CD4-positive, alpha-beta memory T cell (primary cell): ENCODE results near the gene LLGL1. TPM values are rescaled to one million over a fixed set of nuclear protein-coding genes. Genes with fewer than 3 reads are reported as not detected.
A peak's percentile ranks its signal among the peaks of the same experiment; 100 is the strongest.

Experiments
- CTCF ChIA-PET: fragments of 350-600 bp; sonication (Branson Sonifier 250); formaldehyde crosslinking; loops from one replicate; lab custom pipeline; 2021; ENCODE audit warnings: inconsistent platforms; ENCODE audit not compliant: partially characterized antibody; lab: Charles Lee
- POLR2A ChIA-PET: fragments of 350-600 bp; sonication (Branson Sonifier 250); formaldehyde crosslinking; loops from one replicate; lab custom pipeline; 2021; ENCODE audit not compliant: partially characterized antibody; lab: Charles Lee
- DNase-seq, 5 donors: peaks; one replicate each; pipeline versions ENCODE4 v3.0.0 to v3.0.0-alpha.2; 2020 to 2022; ENCODE audit warnings: mixed read lengths in 1 of 5
- H3K27ac ChIP-seq: one replicate; pipeline ENCODE4 v1.7.0; 2013; ENCODE audit warnings: low read depth, low read length
- H3K27me3 ChIP-seq: 2 replicates; pipeline ENCODE4 v1.7.0; 2013; ENCODE audit warnings: mild to moderate bottlenecking, low read length, moderate library complexity; ENCODE audit not compliant: insufficient read depth
- H3K36me3 ChIP-seq: 2 replicates; pipeline ENCODE4 v1.7.0; 2013; ENCODE audit warnings: mild to moderate bottlenecking, low read length, moderate library complexity; ENCODE audit not compliant: insufficient read depth
- H3K4me1 ChIP-seq: 2 replicates; pipeline ENCODE4 v1.7.0; 2013; ENCODE audit warnings: mild to moderate bottlenecking, low read length, moderate library complexity; ENCODE audit not compliant: insufficient read depth
- H3K4me3 ChIP-seq, 2 donors: one replicate each; pipeline ENCODE4 v1.7.0; 2013; ENCODE audit warnings: low read length in 2 of 2, mild to moderate bottlenecking in 1 of 2
- H3K9me3 ChIP-seq, 2 donors: one replicate each; pipeline ENCODE4 v1.7.0; 2013; ENCODE audit warnings: low read length in 2 of 2, control low read depth in 1 of 2; ENCODE audit not compliant: control insufficient read depth in 1 of 2
- H3K27ac Mint-ChIP-seq, 7 donors: one replicate each; pipeline ENCODE4 v1.8.0; 2020 to 2021; ENCODE audit warnings: mixed read lengths in 7 of 7, mild to moderate bottlenecking in 6 of 7, inconsistent platforms in 3 of 7, moderate library complexity in 3 of 7
- H3K27me3 Mint-ChIP-seq, 2 donors: one replicate each; pipeline ENCODE4 v1.8.0; 2020 to 2021; ENCODE audit warnings: mixed read lengths in 2 of 2
- H3K36me3 Mint-ChIP-seq, 2 donors: one replicate each; pipeline ENCODE4 v1.8.0; 2020 to 2021; ENCODE audit warnings: mixed read lengths in 2 of 2, inconsistent platforms in 1 of 2, mild to moderate bottlenecking in 1 of 2
- H3K4me1 Mint-ChIP-seq, 4 donors: one replicate each; pipeline ENCODE4 v1.8.0; 2020 to 2021; ENCODE audit warnings: mixed read lengths in 4 of 4, mild to moderate bottlenecking in 1 of 4
- H3K4me3 Mint-ChIP-seq, 8 donors: one replicate each; pipeline ENCODE4 v1.8.0; 2020 to 2021; ENCODE audit warnings: mixed read lengths in 8 of 8, mild to moderate bottlenecking in 7 of 8, moderate library complexity in 6 of 8, inconsistent platforms in 3 of 8
- H3K9me3 Mint-ChIP-seq, 8 donors: one replicate each; pipeline ENCODE4 v1.8.0; 2020 to 2021; ENCODE audit warnings: mixed read lengths in 8 of 8, mild to moderate bottlenecking in 5 of 8, inconsistent platforms in 3 of 8, moderate library complexity in 1 of 8
- intact Hi-C: fragments of 100-400 bp; cut with micrococcal nuclease; formaldehyde crosslinking; loops from one replicate; pipeline ENCODE4 v1.15.1; 2023
- polyA plus RNA-seq, 2 donors: library from polyadenylated mRNA; unstranded; fragments of 300-500 nt; fragmentation: Illumina TruSeq; gene quantifications; one replicate each; pipeline ENCODE4 v1.2.3, GENCODE V29; 2021
- total RNA-seq, 2 experiments: library from RNA; stranded (reverse); gene quantifications; one replicate each; pipeline ENCODE4 v1.2.3, GENCODE V29; 2021

LLGL1 gene
- total and polyA plus RNA-seq, 4 experiments from 2014 or later: 0.25 to 20.5 (median 10.6) TPM

DNA sequence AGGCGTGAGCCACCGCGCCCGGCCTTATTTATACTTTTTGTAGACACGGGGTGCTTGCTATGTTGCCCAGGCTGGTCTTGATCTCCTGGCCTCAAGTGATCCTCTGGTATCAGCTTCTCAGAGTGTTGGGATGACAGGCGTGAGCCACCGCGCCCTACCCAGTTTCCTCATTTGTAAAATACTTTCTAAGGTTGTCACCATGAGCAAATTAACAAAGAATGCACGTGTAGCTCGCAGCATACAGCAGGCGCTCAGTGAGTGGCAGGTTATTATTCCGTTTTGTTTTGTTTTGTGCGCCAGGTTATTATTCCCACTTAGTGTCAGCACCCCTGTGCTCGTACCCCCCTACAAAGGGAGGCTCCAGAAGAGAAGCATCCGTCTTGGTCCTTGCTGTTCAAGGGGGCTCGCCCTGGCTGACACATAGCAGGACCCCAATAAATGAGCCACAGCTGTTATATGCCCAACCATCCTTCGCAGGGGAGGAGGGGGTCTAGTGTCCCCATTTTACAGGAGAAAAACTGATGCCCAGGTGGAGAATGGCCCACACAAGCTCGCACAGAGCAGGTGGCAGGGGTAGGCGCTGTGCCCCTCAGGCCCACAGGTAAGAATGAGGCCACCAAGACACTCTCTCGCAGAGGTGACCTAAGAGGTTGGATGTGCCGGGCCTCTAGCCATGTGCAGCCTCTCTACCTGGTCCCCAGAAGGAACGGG lies 34.3 kb downstream of the LLGL1 start:
- intact Hi-C loops: loop anchor here (1.0 kb wide), 3 partner anchors 34 to 76 kb away; partner anchors contain the start of genes ALKBH5, LLGL1 and SMCR8
- H3K36me3 Mint-ChIP-seq: peaks cover 4 to 27% of the 10 kb centered on the region in 2 donors
- Histone ChIP-seq H3K9me3 (no peaks in the 10 kb centered on the region), H3K27me3 (no peaks in the 10 kb centered on the region), H3K36me3 (peaks cover 37% of the 10 kb centered on the region), H3K27ac (peak overlapping the region; percentile 96), H3K4me1 (peaks cover 54% of the 10 kb centered on the region), H3K4me3 (peak overlapping the region; percentile 66 to 91)
- peaks cover 17 to 58% (median 39%) of the 10 kb centered on the region in 4 donors for H3K4me1 Mint-ChIP-seq
- ChIA-PET POLR2A (interaction anchor here (0.5 to 3.5 kb wide), 8 partner anchors 9 to 229 kb away, joined by 3 to 31 read pairs (median 4); partner anchors contain the start of genes ALKBH5, LLGL1, SHMT1 and SMCR8), CTCF (no interaction called here)
- no peaks in the 10 kb centered on the region for H3K9me3 Mint-ChIP-seq
- no peaks in the 10 kb centered on the region for H3K27me3 Mint-ChIP-seq
- peak overlapping the region; percentile 80 to 90 (median 82) for H3K4me3 Mint-ChIP-seq
- DNase-seq: no peak
- H3K27ac Mint-ChIP-seq: peak overlapping the region; percentile 86 to 94 (median 89)

DNA sequence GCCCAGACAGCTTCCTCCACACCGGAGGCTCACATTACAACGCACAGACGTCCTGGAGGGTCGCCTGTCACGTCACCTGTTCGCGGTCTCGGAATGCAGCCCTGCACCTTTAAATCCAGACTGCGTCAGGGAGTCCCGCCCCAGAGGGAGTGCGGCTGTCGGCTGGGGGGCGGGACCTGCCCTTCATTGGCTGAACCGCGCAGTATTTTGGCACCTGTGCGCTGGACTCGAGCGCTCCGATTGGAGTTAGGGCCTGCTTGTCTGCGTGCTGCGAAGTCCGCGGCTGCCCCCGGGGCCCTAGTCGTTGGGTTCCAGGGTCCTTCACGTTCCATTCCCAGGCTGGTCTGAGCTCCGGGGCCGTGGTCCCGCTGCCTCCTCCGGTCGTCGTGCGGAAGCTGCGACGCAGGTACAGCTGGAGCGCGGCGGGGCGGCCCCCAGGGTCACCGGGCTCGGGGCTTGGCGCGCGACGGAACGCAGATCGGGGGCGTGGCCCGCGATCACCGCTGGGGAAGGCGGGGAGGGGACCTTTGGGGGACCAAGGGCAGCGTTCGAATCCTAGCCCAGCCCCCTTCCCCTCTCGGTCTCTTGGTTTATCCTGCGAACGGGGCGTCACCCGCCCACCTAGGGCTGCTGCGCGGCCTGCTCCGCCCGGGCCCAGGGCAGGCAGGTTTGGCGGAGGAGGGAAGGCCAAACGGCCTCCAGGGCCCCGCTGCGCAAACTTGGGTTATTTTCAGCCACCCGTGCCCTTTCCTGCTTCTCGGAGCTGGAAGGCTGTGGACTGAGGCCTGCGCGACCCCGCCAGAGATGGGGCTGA lies 35.1 kb downstream of the LLGL1 start, which contains the start of gene MIEF2:
MIEF2 (plus strand) TSS at position 331 of the 814 bp plus-strand sequence. CDS start 2,059 bp downstream, outside the sequence.
- H3K36me3 ChIP-seq: peaks cover 32% of the 10 kb centered on the region
- Mint-ChIP-seq H3K36me3 (peaks cover 4 to 21% of the 10 kb centered on the region in 2 donors), H3K9me3 (no peaks in the 10 kb centered on the region), H3K27me3 (no peaks in the 10 kb centered on the region), H3K27ac (peak within 1 kb of the TSS; percentile 86 to 94 (median 89)), H3K4me1 (peaks cover 17 to 56% (median 37%) of the 10 kb centered on the region in 4 donors), H3K4me3 (peak within 1 kb of the TSS; percentile 80 to 90 (median 82))
- H3K27ac ChIP-seq: peak within 1 kb of the TSS; percentile 96
- peaks cover 53% of the 10 kb centered on the region for H3K4me1 ChIP-seq
- intact Hi-C loops: loop anchor here (1.0 kb wide), 3 partner anchors 35 to 77 kb away; partner anchors contain the start of genes ALKBH5, LLGL1 and SMCR8
- ChIA-PET POLR2A (interaction anchor here (1.0 to 3.5 kb wide), 6 partner anchors 10 to 103 kb away, joined by 3 to 31 read pairs (median 4); partner anchors contain the start of genes ALKBH5, SHMT1, SMCR8 and TOP3A), CTCF (no interaction called here)
- peak within 1 kb of the TSS; percentile 66 to 91 for H3K4me3 ChIP-seq
- H3K27me3 ChIP-seq: no peaks in the 10 kb centered on the region
- DNase-seq: peak; percentile 90 to 94 (median 92)
- H3K9me3 ChIP-seq: no peaks in the 10 kb centered on the region

DNA sequence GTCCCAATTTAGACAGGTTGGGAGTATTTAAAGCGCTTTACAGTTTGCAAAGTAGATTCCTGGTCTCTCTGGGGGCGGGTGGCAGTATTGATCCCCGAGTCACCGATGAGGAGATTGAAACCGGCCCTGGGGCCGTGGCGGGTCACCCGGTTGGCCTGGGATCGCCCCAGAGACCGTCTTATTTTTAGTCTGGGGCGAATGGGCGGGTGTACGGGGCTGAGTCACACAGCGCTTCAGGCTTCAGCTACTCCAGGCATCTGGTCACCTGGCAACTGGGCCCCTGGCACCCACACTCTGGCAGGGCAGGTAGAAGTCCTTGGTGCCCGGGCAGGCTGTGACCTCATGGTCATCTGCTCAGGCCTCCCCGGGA lies 35.7 kb downstream of the LLGL1 start:
- DNase-seq: peak in 1 of 5 donors; percentile 58
- Mint-ChIP-seq H3K9me3 (no peaks in the 10 kb centered on the region), H3K4me3 (peak overlapping the region; percentile 80 to 90 (median 82)), H3K4me1 (peaks cover 14 to 50% (median 33%) of the 10 kb centered on the region in 4 donors), H3K27me3 (no peaks in the 10 kb centered on the region), H3K36me3 (peaks cover 4 to 18% of the 10 kb centered on the region in 2 donors), H3K27ac (peak overlapping the region; percentile 15 to 93 (median 86))
- CTCF ChIA-PET: no interaction called here
- Histone ChIP-seq H3K36me3 (peaks cover 26% of the 10 kb centered on the region), H3K9me3 (no peaks in the 10 kb centered on the region), H3K27me3 (no peaks in the 10 kb centered on the region), H3K4me3 (peak overlapping the region; percentile 66 to 91), H3K27ac (peak overlapping the region; percentile 96), H3K4me1 (peaks cover 47% of the 10 kb centered on the region)
- intact Hi-C loops: no loop called here
- POLR2A ChIA-PET: interaction anchor here (1.0 to 3.5 kb wide), 5 partner anchors 11 to 78 kb away, joined by 3 to 31 read pairs (median 4); partner anchors contain the start of genes ALKBH5, SMCR8 and TOP3A

DNA sequence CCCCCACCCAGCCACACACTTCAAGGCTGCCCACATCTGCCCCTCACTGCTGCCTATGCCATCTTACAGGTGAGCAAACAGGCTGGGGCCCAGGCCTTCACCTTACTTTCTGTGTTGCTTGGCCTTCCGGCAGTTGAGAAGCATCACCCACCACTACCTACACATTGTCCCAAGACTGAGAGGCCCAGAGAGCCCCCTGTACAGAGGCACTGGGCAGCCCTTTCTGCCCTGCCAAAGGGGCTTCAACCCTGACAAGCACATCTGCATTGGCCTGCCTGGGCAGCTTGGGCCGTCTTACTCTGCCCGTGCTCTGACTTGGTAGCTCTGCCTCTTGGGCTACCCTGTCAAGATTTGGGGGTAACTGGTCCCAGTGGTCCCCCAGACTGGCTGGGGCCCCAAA lies 36.2 kb downstream of the LLGL1 start:
- Mint-ChIP-seq H3K27ac (peak overlapping the region; percentile 57 to 93 (median 86)), H3K9me3 (no peaks in the 10 kb centered on the region), H3K36me3 (peaks cover 4 to 17% of the 10 kb centered on the region in 2 donors), H3K4me3 (peak overlapping the region; percentile 80 to 90 (median 82)), H3K4me1 (peaks cover 15 to 47% (median 29%) of the 10 kb centered on the region in 4 donors), H3K27me3 (no peaks in the 10 kb centered on the region)
- no peak for DNase-seq
- H3K36me3 ChIP-seq: peaks cover 21% of the 10 kb centered on the region
- no peaks in the 10 kb centered on the region for H3K27me3 ChIP-seq
- CTCF ChIA-PET: interaction anchor here (1.1 kb wide), 1 partner anchor 364 kb away, joined by 3 read pairs; no protein-coding TSS in a partner anchor
- POLR2A ChIA-PET: interaction anchor here (3.3 to 3.5 kb wide), 2 partner anchors 53 to 79 kb away, joined by 17 to 31 read pairs; partner anchors contain the start of genes ALKBH5, SMCR8 and TOP3A
- H3K4me3 ChIP-seq: peak overlapping the region in 1 of 2 donors; percentile 91
- H3K27ac ChIP-seq: peak overlapping the region; percentile 96
- H3K4me1 ChIP-seq: peaks cover 42% of the 10 kb centered on the region
- intact Hi-C loops: no loop called here
- no peaks in the 10 kb centered on the region for H3K9me3 ChIP-seq

DNA sequence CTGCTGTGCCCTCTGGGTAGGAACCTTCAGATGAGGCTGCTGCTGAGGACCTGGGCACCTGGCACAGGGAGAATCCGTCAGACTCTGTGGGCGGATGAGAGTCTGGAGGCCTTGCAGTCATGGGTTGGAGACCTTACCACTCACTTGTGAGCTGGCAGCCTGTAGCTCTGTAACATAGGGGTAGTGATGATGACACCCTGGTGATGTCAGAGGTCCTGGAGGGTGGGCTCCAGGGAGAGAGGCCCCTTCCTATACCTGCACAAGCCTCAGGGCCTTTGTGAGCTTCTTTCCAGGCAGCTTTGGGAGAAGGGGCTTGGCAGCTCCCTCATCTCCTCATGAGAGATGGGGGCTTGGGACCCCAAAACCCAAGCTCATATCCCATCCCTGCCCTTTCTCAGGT lies 36.7 kb downstream of the LLGL1 start:
- ChIA-PET CTCF (interaction anchor here (1.1 kb wide), 1 partner anchor 364 kb away, joined by 3 read pairs; no protein-coding TSS in a partner anchor), POLR2A (no interaction called here)
- no peaks in the 10 kb centered on the region for H3K27me3 ChIP-seq
- Mint-ChIP-seq H3K4me3 (peak overlapping the region; percentile 41 to 90 (median 82)), H3K27ac (peak overlapping the region in 6 of 7 donors; percentile 48 to 89 (median 70)), H3K36me3 (peaks cover 4 to 15% of the 10 kb centered on the region in 2 donors), H3K9me3 (no peaks in the 10 kb centered on the region), H3K27me3 (no peaks in the 10 kb centered on the region), H3K4me1 (peaks cover 13 to 45% (median 26%) of the 10 kb centered on the region in 4 donors)
- peak overlapping the region; percentile 96 for H3K27ac ChIP-seq
- intact Hi-C loops: no loop called here
- peaks cover 37% of the 10 kb centered on the region for H3K4me1 ChIP-seq
- H3K9me3 ChIP-seq: no peaks in the 10 kb centered on the region
- no peak overlapping the region for H3K4me3 ChIP-seq
- H3K36me3 ChIP-seq: peaks cover 21% of the 10 kb centered on the region
- no peak for DNase-seq

DNA sequence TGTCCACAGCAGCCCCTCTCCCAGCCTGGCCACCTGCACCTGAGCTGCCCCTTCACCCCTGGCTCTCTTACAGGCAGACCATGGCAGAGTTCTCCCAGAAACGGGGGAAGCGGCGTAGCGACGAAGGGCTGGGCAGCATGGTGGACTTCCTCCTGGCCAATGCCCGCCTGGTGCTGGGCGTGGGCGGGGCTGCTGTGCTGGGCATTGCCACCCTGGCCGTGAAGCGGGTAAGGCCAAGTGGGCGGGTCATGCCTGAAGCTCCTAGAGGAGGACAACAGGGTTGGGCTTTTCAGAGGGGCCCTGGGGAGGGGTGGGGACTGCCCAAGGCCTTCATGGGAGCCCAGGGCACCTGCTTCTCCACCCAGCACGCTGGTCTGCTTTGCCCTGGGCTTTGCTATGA lies 37.2 kb downstream of the LLGL1 start:
- peaks cover 13 to 39% (median 25%) of the 10 kb centered on the region in 4 donors for H3K4me1 Mint-ChIP-seq
- Histone ChIP-seq H3K27me3 (no peaks in the 10 kb centered on the region), H3K4me3 (no peak overlapping the region), H3K9me3 (no peaks in the 10 kb centered on the region), H3K36me3 (peaks cover 21% of the 10 kb centered on the region), H3K27ac (no peak overlapping the region), H3K4me1 (peaks cover 32% of the 10 kb centered on the region)
- ChIA-PET POLR2A (no interaction called here), CTCF (interaction anchor here (1.0 to 1.9 kb wide), 3 partner anchors 14 to 363 kb away, joined by 3 to 6 read pairs (median 4); no protein-coding TSS in a partner anchor)
- peaks cover 4 to 13% of the 10 kb centered on the region in 2 donors for H3K36me3 Mint-ChIP-seq
- DNase-seq: no peak
- H3K27me3 Mint-ChIP-seq: no peaks in the 10 kb centered on the region
- H3K27ac Mint-ChIP-seq: peak overlapping the region in 1 of 7 donors; percentile 89
- no peaks in the 10 kb centered on the region for H3K9me3 Mint-ChIP-seq
- H3K4me3 Mint-ChIP-seq: peak overlapping the region in 2 of 8 donors; percentile 82 to 90
- intact Hi-C loops: no loop called here
